Sigmoid colon (tissue), 3 donors: ENCODE results near the gene WFIKKN2.

ENCODE experiments used
- CTCF ChIP-seq, 4 experiments: fragments of 450-650 bp in 3 of 4; fragments of 200-600 bp in 1 of 4; IDR thresholded peaks; one replicate each; pipeline ENCODE4 v1.5.1; 2016 to 2019; ENCODE audit warnings: antibody characterized with exemption in 4 of 4, mild to moderate bottlenecking in 3 of 4, moderate library complexity in 2 of 4
- POLR2A ChIP-seq, 2 donors: fragments of 450-650 bp; IDR thresholded peaks; one replicate each; pipeline ENCODE4 v1.6.1; 2016; ENCODE audit warnings: antibody characterized with exemption in 2 of 2, mild to moderate bottlenecking in 2 of 2, moderate library complexity in 2 of 2

DNA sequence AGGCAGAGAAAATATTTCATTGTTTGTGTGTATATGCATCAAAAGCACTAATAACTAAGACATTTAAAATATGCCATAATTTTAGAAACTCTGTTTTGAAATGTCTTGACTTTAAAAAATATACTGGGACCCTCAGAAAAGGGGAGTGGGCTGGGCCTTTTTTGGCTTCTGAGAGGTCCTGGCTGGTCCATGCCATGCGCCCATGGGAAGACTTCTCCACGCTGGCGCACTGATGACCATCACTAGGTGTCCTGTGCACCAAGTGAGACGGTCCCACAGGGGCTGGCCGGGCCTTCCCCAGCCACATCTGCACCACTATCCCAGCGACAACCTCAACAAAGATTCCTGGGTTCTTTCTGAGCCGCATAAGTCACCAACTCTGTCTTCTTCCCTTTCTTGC is 27.0 kb upstream of the WFIKKN2 start:
- TF ChIP-seq CTCF (IDR thresholded peaks at IDR 0.05) (no peak), POLR2A (IDR thresholded peaks at IDR 0.05) (no peak)
